GM18508 (cell line): Measurements from ENCODE around the gene VPS33A.
"Not testable (repeated sequence)": the region's sequence is repeated elsewhere in the genome, so short reads cannot be mapped to it uniquely, and the experiment has no call there.

Experiments
- ATAC-seq: cut with Tn5 transposase; IDR thresholded peaks from one replicate; pipeline ENCODE4 v1.9.1; 2021; ENCODE audit warnings: moderate number of reproducible peaks; ENCODE audit not compliant: insufficient read depth, unreplicated experiment

VPS33A gene

DNA sequence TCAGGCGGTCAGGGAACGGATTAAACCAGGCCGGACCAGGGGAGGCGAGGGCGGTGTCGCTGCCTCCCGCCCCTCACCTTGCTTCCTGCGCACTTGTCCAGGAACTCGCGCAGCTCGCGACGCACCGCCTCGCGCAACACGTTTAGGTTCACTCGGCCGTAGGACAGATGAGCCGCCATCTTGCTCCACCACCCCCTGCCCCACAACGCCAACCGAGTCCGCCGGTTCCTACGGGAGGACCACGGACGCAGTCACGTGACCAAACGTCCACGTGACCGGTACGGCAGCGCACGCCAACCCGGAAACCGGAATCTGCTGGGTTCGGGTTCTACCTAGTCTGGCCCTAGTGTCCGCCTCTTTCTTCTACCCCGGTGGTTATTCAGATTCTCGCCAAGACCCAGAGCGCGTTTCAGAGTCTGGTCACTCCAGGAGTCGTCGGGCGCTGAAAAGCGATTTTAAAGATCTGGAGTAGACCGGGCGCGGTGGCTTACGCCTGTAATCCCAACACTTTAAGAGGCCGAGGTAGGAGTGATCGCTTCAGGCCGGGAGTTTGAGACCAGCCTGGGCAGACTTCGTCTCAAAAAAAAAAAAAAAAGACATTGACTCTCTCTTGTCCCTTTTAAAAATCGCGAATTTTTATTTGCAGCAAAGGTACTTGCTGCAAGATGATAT lies at the start of gene VPS33A:
TSS of gene VPS33A (minus strand) at position 265 of the 672 bp plus-strand sequence. CDS start at position 179, 86 bp downstream.
- ATAC-seq: peak; percentile 71

DNA sequence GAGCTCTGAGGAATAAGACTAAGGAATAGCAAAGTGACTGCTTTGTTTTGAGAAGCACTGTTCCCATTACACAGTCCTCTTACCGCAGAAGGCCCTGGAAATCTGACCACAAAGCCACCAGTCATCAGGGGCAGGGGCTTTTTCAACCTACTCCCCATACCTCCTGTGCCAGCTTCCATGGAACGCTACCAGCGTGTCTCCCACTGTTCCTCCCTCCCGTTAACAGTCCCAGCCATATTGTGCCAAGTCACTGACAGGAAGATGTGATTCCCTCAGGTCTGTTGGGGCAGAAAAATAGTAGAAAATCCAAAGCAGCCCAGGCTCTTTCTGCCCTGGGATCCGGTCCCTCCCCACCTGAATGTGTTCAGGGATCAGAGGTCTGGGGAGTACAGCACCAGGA lies 46.6 kb upstream of the VPS33A start:
- ATAC-seq: no peak

GRCh38 chr12:122311696-122312095 lies 45.4 kb upstream of the VPS33A start:
- ATAC-seq: no peak

- ATAC-seq: no peak
Observed at GRCh38 chr12:122310626-122311333, 44.5 kb upstream of the VPS33A start.

DNA sequence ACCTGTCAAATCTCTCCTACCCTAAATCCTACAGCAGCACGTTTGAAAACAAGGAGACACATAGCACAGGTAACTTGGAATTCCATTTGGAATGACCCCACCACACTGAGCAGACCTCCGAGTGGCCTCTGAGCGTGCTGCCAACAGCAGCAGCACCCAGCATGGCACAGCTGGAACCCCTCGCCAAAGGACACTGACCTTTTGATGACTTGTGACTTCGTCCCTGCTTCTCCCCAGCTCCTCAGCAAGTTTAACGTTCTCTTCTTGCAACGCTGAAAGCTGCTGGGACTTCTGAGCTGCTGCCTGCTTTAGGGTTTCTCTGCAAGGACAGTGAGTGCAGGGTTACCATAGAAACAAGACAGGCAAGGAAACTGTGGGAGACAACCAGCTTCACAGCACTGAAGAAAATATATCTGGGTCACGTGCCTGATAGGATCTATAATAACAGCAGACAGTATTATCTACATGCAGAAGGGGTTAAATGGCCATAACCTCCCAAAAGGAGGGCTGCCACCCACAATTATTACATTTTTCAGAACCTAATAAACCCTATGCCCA lies 43.3 kb upstream of the VPS33A start:
- ATAC-seq: no peak

- no peak for ATAC-seq
Observed at GRCh38 chr12:122308811-122309210, 42.5 kb upstream of the VPS33A start.

GRCh38 chr12:122306407-122306806 lies 40.1 kb upstream of the VPS33A start:
- no peak for ATAC-seq

GRCh38 chr12:122304924-122305323 lies 38.6 kb upstream of the VPS33A start:
- no peak for ATAC-seq

- no peak for ATAC-seq
Observed at GRCh38 chr12:122303068-122303467, 36.8 kb upstream of the VPS33A start.

GRCh38 chr12:122298071-122298748 lies 31.9 kb upstream of the VPS33A start:
- no peak for ATAC-seq

DNA sequence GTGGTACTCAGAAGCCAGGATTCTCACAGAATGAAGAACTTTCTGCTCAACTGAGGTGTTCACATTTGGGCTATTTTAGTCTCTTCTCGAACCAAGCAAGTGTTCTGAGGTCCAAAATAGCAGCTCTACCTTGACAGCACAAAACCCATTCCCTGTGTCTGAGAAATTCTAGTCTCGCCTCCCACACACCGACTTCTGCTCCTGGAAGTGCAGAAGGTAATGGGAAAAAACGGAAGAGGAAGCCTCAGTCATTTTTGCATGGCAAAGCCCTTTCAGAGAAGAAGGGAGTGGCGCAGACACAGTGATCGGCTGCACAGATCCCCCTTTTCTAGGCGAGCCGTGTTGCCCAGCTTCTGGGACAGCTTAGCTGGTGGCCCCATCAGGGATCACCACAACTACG lies 31.2 kb upstream of the VPS33A start:
- no peak for ATAC-seq

DNA sequence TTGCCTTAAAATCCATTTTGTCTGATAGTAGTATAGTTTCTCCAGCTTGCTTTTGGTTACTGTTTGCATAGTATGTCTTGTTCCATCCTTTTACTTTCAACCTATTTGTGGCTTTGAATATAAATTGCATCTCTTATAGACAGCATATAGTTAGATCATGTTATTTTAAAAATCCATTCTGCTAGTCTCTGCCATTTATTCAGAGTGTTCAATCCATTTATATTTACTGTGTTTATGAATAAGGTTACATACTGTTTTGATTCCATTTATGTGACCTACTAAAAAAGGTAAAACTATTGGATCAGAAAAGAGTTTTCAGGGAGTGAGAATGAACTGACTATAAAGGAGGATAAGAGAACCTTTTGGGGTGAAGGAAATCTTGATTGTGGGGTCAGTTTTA lies 29.6 kb upstream of the VPS33A start:
- no peak for ATAC-seq

DNA sequence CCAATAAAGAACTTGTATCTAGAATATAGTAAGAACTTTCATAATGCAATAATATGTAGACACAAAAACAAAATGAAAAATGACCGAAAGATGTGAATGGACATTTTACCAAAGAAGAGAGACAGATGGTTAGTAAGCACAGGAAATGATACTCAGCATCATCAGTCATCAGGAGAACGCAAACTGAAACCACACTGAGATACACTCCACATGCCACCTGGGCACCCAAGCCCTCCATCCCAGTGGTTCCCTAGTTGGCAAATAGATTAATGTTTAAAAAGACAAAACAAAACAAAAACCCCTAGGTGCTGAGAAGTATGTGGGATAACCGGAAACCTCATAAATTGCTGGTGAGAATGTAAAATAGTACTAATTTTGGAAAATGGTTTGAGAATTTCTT lies 26.8 kb upstream of the VPS33A start:
- ATAC-seq: peak; percentile 53

- no peak for ATAC-seq
Observed at GRCh38 chr12:122291431-122291830, 25.1 kb upstream of the VPS33A start.

- ATAC-seq: no peak
Observed at GRCh38 chr12:122283680-122284079, 17.4 kb upstream of the VPS33A start.

DNA sequence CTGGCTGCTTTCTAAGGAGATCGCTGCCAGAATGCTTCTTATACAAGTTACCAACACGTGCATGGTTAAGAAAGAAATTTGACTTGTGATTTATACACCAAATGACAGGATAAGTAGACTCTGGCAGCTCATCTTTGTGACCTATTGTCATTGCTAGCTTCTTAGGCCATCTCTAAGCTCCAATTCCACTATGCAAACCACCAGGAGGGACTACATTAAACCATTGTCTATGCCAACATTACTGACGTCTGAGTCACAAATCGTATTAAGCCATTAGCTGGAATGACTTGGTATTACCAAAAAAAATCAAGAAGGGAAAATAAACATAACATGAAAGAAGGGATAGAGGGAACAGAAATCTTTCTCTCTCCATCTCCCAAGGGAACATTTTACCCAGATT lies 15.8 kb upstream of the VPS33A start:
- no peak for ATAC-seq

GRCh38 chr12:122276242-122276641 lies 9.9 kb upstream of the VPS33A start:
- no peak for ATAC-seq

DNA sequence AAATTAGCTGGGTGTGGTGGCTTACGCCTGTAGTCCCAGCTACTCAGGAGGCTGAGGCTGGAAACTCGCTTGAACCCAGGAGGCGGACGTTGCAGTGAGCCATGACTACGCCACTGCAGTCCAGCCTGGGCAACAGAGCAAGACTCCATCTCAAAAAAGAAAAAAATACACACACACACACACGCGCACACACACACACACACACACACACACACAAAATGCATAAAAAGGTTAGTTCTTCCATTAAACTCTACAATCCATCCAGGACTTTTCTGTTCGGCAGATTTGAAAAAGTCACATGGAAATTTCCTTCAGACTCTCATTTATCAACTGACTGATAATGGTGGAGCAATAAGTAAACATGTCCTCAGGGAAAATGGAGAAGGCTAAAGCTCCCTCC lies 9.2 kb upstream of the VPS33A start:
- ATAC-seq: no peak

DNA sequence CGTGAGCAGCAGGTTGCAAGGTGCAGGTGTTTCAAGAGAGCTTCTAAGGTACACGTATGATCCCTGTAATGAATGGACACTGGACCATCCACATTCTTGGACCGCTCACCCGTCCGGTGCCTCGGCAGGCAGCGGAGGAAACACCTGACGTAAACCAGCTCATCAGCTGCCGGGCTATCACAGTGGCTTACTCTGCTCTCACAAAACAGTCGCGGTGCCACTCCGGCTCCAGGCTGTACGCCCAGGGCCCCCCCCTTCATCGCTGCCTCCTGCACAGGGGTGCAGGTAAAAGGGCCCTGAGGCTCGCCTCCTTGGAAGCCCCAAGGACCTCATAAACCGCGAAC lies 436 bp downstream of the VPS33A start:
- ATAC-seq: peak; percentile 19

- no peak for ATAC-seq
Observed at GRCh38 chr12:122265476-122265875, 818 bp downstream of the VPS33A start.

DNA sequence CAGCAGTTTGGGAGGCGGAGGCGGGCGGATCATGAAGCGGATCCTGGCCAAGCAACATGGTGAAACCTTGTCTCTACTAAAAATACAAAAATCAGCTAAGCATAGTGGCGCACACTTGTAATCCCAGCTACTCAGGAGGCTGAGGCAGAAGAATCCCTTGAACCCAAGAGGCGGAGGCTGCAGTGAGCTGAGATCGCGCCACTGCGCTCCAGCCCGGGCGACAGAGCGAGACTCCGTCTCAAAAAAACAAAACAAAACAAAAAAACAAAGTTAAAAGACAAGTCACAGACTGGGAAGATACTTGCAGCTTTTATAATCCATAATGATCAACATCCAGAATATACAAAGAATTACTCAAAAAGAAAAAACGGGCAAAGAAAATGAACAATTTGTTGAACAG lies 5.6 kb downstream of the VPS33A start:
- not testable (repeated sequence) for ATAC-seq
